ENCODE data around the gene PAQR4.

- TF ChIP-seq CTCF (tag by site-specific recombination; IDR thresholded peaks at IDR 0.05), result no peak
- TF ChIP-seq ZSCAN16 (tag by site-specific recombination; IDR thresholded peaks at IDR 0.05), result no peak
- no peak for TF ChIP-seq PBX3 (CRISPR knock-in tag; IDR thresholded peaks at IDR 0.05)
- no peak for TF ChIP-seq ZBTB7A (tag by site-specific recombination; IDR thresholded peaks at IDR 0.05; ENCODE audit: low read depth)
- TF ChIP-seq ZNF48 (tag by site-specific recombination; IDR thresholded peaks at IDR 0.05), result no peak
- no peak for TF ChIP-seq REPIN1 (tag by site-specific recombination; IDR thresholded peaks at IDR 0.05; ENCODE audit: low read depth)
- no peak for TF ChIP-seq ZSCAN23 (tag by site-specific recombination; IDR thresholded peaks at IDR 0.05)
- no peak for TF ChIP-seq ZSCAN18 (tag by site-specific recombination; IDR thresholded peaks at IDR 0.05)
- no peak for TF ChIP-seq HOXA7 (CRISPR knock-in tag; IDR thresholded peaks at IDR 0.05; ENCODE audit: borderline replicate concordance)
- no peak for TF ChIP-seq ZNF274 (IDR thresholded peaks at IDR 0.05; ENCODE audit: low read length)
- TF ChIP-seq ZNF274 (tag by site-specific recombination; IDR thresholded peaks at IDR 0.05; ENCODE audit: borderline replicate concordance), result no peak
Observed at GRCh38 chr16:2925951-2926649, 43.0 kb upstream of the PAQR4 start.

All from HEK293 (cell line).